ENCODE data around the gene SCML2.
"Not testable (repeated sequence)": the region's sequence is repeated elsewhere in the genome, so short reads cannot be mapped to it uniquely, and the experiment has no call there.

The SCML2 gene

DNA sequence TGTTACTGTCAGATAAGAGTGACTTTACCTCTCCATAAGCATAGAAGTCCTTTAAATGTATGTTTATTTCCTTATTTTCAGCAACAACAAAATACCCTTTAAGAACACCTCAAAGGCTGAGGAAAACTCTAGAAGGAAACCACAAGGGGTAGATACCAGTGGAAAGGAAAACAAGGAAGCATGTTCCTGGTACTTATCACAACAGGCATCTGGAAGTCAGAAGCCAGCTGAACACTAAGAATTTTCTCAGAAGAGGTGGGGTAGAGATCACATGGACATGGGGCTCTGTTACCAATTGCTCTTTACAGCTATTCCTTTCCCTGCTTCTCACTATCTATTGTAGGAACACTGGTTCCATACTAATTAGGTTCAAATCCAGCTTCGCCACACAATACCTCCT lies 82.3 kb downstream of the SCML2 start:
- no peaks in the 10 kb centered on the region for H3K4me1 ChIP-seq (ENCODE audit: control insufficient read depth, insufficient read depth, low read length)
- H3K4me3 ChIP-seq (ENCODE audit: low read length in 2 of 2), result no peak overlapping the region
- no peaks in the 10 kb centered on the region for H3K36me3 ChIP-seq (ENCODE audit: control insufficient read depth in 2 of 2, insufficient read depth in 2 of 2, low read length in 2 of 2)
- H3K27me3 ChIP-seq (ENCODE audit: control insufficient read depth in 1 of 2, insufficient read depth in 2 of 2, low read length in 2 of 2), result no peaks in the 10 kb centered on the region
- H3K27ac ChIP-seq (ENCODE audit: low read length), result no peak overlapping the region
- no peak overlapping the region for H3K9ac ChIP-seq (ENCODE audit: low read length in 2 of 2)
- no peaks in the 10 kb centered on the region for H3K9me3 ChIP-seq (ENCODE audit: control insufficient read depth in 2 of 2, low read length in 2 of 2)

GRCh38 chrX:18271725-18272124 lies 82.8 kb downstream of the SCML2 start:
- Histone ChIP-seq H3K27me3 (ENCODE audit: control insufficient read depth in 1 of 2, insufficient read depth in 2 of 2, low read length in 2 of 2) (no peaks in the 10 kb centered on the region), H3K36me3 (ENCODE audit: control insufficient read depth in 2 of 2, insufficient read depth in 2 of 2, low read length in 2 of 2) (no peaks in the 10 kb centered on the region), H3K4me3 (ENCODE audit: low read length in 2 of 2) (no peak overlapping the region), H3K9ac (ENCODE audit: low read length in 2 of 2) (no peak overlapping the region), H3K9me3 (ENCODE audit: control insufficient read depth in 2 of 2, low read length in 2 of 2) (no peaks in the 10 kb centered on the region), H3K4me1 (ENCODE audit: control insufficient read depth, insufficient read depth, low read length) (no peaks in the 10 kb centered on the region), H3K27ac (ENCODE audit: low read length) (no peak overlapping the region)

DNA sequence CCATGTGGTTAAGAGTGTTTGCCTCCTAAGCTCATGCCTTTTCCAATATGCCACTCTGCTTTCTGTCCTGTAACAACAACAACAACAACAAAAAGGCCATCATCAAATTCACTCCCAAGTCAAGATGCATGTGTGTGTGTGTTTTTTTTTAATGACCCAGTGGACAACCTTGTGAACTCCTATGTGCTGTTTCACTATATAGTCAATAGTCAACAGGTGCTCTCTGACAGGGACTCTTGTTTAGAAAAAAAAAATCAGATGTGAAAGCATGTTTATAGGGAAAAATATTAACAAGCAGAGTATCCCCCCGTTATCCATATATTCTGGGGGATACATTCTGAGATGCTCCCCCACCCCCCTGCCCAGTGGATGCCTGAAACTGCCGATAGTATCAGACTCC lies 83.2 kb downstream of the SCML2 start:
- Histone ChIP-seq H3K9ac (ENCODE audit: low read length in 2 of 2) (no peak overlapping the region), H3K27ac (ENCODE audit: low read length) (no peak overlapping the region), H3K4me1 (ENCODE audit: control insufficient read depth, insufficient read depth, low read length) (no peaks in the 10 kb centered on the region), H3K4me3 (ENCODE audit: low read length in 2 of 2) (no peak overlapping the region), H3K9me3 (ENCODE audit: control insufficient read depth in 2 of 2, low read length in 2 of 2) (no peaks in the 10 kb centered on the region), H3K36me3 (ENCODE audit: control insufficient read depth in 2 of 2, insufficient read depth in 2 of 2, low read length in 2 of 2) (no peaks in the 10 kb centered on the region), H3K27me3 (ENCODE audit: control insufficient read depth in 1 of 2, insufficient read depth in 2 of 2, low read length in 2 of 2) (no peaks in the 10 kb centered on the region)

GRCh38 chrX:18255059-18255458 lies 99.4 kb downstream of the SCML2 start:
- no peaks in the 10 kb centered on the region for H3K9me3 ChIP-seq (ENCODE audit: control insufficient read depth in 2 of 2, low read length in 2 of 2)
- no peaks in the 10 kb centered on the region for H3K27me3 ChIP-seq (ENCODE audit: control insufficient read depth in 1 of 2, insufficient read depth in 2 of 2, low read length in 2 of 2)
- H3K36me3 ChIP-seq (ENCODE audit: control insufficient read depth in 2 of 2, insufficient read depth in 2 of 2, low read length in 2 of 2), result no peaks in the 10 kb centered on the region
- no peaks in the 10 kb centered on the region for H3K4me1 ChIP-seq (ENCODE audit: control insufficient read depth, insufficient read depth, low read length)
- H3K4me3 ChIP-seq (ENCODE audit: low read length in 2 of 2), result no peak overlapping the region
- no peak overlapping the region for H3K9ac ChIP-seq (ENCODE audit: low read length in 2 of 2)
- H3K27ac ChIP-seq (ENCODE audit: low read length), result no peak overlapping the region

- H3K27ac ChIP-seq (ENCODE audit: low read length), result no peak overlapping the region
- H3K4me1 ChIP-seq (ENCODE audit: control insufficient read depth, insufficient read depth, low read length), result no peaks in the 10 kb centered on the region
- no peaks in the 10 kb centered on the region for H3K36me3 ChIP-seq (ENCODE audit: control insufficient read depth in 2 of 2, insufficient read depth in 2 of 2, low read length in 2 of 2)
- H3K4me3 ChIP-seq (ENCODE audit: low read length in 2 of 2), result no peak overlapping the region
- H3K27me3 ChIP-seq (ENCODE audit: control insufficient read depth in 1 of 2, insufficient read depth in 2 of 2, low read length in 2 of 2), result no peaks in the 10 kb centered on the region
- no peaks in the 10 kb centered on the region for H3K9me3 ChIP-seq (ENCODE audit: control insufficient read depth in 2 of 2, low read length in 2 of 2)
- H3K9ac ChIP-seq (ENCODE audit: low read length in 2 of 2), result no peak overlapping the region
These were observed 101.7 kb downstream of the SCML2 start for GRCh38 chrX:18252644-18253359.

DNA sequence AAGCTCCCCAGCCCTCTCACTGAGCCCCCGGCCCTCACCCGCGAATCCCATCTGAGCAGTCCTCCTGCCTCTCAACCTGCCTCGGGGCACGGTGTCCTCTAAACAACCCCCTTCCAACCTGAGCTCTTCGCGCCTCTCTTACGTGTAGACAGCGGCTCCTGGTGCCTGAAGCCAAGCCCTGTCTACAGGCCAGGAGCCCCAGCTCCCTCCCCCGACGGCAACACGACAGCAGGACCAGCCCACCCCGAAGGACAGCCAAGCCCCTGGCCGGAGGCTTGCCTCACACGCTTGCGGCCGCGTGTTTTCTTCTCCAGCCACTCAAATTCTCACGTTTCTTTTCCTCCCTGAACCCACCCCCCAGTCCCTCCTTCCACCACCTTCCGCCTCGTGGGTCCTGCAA lies 124.8 kb downstream of the SCML2 start:
- H3K4me1 ChIP-seq (ENCODE audit: control insufficient read depth, insufficient read depth, low read length); H3K9ac ChIP-seq (ENCODE audit: low read length in 2 of 2); H3K27me3 ChIP-seq (ENCODE audit: control insufficient read depth in 1 of 2, insufficient read depth in 2 of 2, low read length in 2 of 2); H3K27ac ChIP-seq (ENCODE audit: low read length); H3K9me3 ChIP-seq (ENCODE audit: control insufficient read depth in 2 of 2, low read length in 2 of 2); H3K4me3 ChIP-seq (ENCODE audit: low read length in 2 of 2); H3K36me3 ChIP-seq (ENCODE audit: control insufficient read depth in 2 of 2, insufficient read depth in 2 of 2, low read length in 2 of 2): not testable (repeated sequence)

GRCh38 chrX:18228069-18228468 lies 126.4 kb downstream of the SCML2 start:
- no peak overlapping the region for H3K9ac ChIP-seq (ENCODE audit: low read length in 2 of 2)
- no peak overlapping the region for H3K27ac ChIP-seq (ENCODE audit: low read length)
- H3K27me3 ChIP-seq (ENCODE audit: control insufficient read depth in 1 of 2, insufficient read depth in 2 of 2, low read length in 2 of 2), result peaks cover 0 to 2% of the 10 kb centered on the region in 2 donors
- no peaks in the 10 kb centered on the region for H3K9me3 ChIP-seq (ENCODE audit: control insufficient read depth in 2 of 2, low read length in 2 of 2)
- H3K4me1 ChIP-seq (ENCODE audit: control insufficient read depth, insufficient read depth, low read length), result no peaks in the 10 kb centered on the region
- no peaks in the 10 kb centered on the region for H3K36me3 ChIP-seq (ENCODE audit: control insufficient read depth in 2 of 2, insufficient read depth in 2 of 2, low read length in 2 of 2)
- H3K4me3 ChIP-seq (ENCODE audit: low read length in 2 of 2), result no peak overlapping the region

DNA sequence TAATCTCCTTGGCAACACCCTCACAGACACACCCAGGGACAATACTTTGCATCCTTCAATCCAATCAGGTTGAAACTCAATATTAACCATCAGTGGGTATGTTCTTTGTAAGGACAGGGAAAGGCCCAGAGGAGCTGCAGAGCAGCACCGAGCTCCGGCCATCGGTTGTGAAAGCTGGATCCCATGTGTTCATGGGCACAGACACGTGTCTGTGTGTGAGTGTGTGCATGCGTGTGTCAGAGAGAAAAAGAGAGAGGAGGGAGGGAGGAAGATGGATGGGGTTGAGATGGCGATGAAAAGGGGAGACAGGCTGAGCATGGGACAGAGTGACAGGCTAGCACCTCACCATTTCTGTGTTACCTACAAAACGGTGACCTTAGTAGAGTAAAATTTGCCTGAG lies 127.0 kb downstream of the SCML2 start:
- no peak overlapping the region for H3K9ac ChIP-seq (ENCODE audit: low read length in 2 of 2)
- no peaks in the 10 kb centered on the region for H3K36me3 ChIP-seq (ENCODE audit: control insufficient read depth in 2 of 2, insufficient read depth in 2 of 2, low read length in 2 of 2)
- no peak overlapping the region for H3K27ac ChIP-seq (ENCODE audit: low read length)
- peaks cover 0 to under 1% of the 10 kb centered on the region in 2 donors for H3K9me3 ChIP-seq (ENCODE audit: control insufficient read depth in 2 of 2, low read length in 2 of 2)
- H3K27me3 ChIP-seq (ENCODE audit: control insufficient read depth in 1 of 2, insufficient read depth in 2 of 2, low read length in 2 of 2), result peaks cover 0 to 2% of the 10 kb centered on the region in 2 donors
- no peak overlapping the region for H3K4me3 ChIP-seq (ENCODE audit: low read length in 2 of 2)
- no peaks in the 10 kb centered on the region for H3K4me1 ChIP-seq (ENCODE audit: control insufficient read depth, insufficient read depth, low read length)

DNA sequence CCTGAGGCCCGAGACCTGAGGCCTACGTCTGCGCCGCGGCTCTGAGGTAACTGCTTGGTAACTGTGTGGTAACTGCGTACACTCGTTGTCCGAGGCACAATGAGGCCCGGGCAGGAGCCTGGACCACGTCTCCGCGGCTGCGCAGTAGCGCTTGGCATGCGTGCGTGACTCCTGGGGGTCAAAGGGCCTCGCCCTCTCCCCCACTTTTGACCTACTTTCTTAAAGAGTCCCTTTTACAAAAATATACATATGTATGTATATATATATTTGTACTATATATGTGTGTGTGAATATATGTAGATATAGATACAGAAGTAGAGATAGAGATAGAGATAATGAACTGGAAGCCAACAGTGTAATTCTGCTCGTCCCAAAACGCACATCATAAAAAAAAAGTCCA lies 133.7 kb downstream of the SCML2 start, which contains the start of gene BEND2:
Gene BEND2 (minus strand): TSS at position 101 of the 400 bp plus-strand sequence. CDS start 136 bp downstream, outside the sequence.
- H3K9me3 ChIP-seq (ENCODE audit: control insufficient read depth in 2 of 2, low read length in 2 of 2), result peaks cover 0 to 3% of the 10 kb centered on the region in 2 donors
- no peaks in the 10 kb centered on the region for H3K36me3 ChIP-seq (ENCODE audit: control insufficient read depth in 2 of 2, insufficient read depth in 2 of 2, low read length in 2 of 2)
- no peak within 1 kb of the TSS for H3K27ac ChIP-seq (ENCODE audit: low read length)
- H3K4me1 ChIP-seq (ENCODE audit: control insufficient read depth, insufficient read depth, low read length), result no peaks in the 10 kb centered on the region
- no peaks in the 10 kb centered on the region for H3K27me3 ChIP-seq (ENCODE audit: control insufficient read depth in 1 of 2, insufficient read depth in 2 of 2, low read length in 2 of 2)
- no peak within 1 kb of the TSS for H3K4me3 ChIP-seq (ENCODE audit: low read length in 2 of 2)
- H3K9ac ChIP-seq (ENCODE audit: low read length in 2 of 2), result no peak within 1 kb of the TSS

DNA sequence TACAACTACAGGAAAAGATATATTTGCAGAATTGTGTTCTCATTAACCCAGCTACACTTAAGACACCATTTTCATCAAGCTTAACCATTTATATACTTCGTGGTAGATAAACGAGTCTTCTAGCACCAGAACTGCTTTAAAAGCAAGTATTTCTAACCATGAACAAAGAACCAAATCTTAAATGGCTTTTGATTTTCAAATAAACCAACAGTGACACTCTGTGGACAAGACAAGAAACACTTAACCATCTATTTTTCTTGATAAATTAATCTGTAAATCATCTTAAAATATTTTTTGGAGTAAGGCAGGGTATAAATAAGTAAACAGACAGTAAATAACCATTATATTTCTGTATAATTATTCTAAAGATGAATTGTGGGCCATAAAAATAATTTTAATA lies 144.0 kb downstream of the SCML2 start:
- H3K4me3 ChIP-seq (ENCODE audit: low read length in 2 of 2), result no peak overlapping the region
- H3K36me3 ChIP-seq (ENCODE audit: control insufficient read depth in 2 of 2, insufficient read depth in 2 of 2, low read length in 2 of 2), result no peaks in the 10 kb centered on the region
- H3K9me3 ChIP-seq (ENCODE audit: control insufficient read depth in 2 of 2, low read length in 2 of 2), result no peaks in the 10 kb centered on the region
- peaks cover 0 to 2% of the 10 kb centered on the region in 2 donors for H3K27me3 ChIP-seq (ENCODE audit: control insufficient read depth in 1 of 2, insufficient read depth in 2 of 2, low read length in 2 of 2)
- H3K4me1 ChIP-seq (ENCODE audit: control insufficient read depth, insufficient read depth, low read length), result no peaks in the 10 kb centered on the region
- H3K27ac ChIP-seq (ENCODE audit: low read length), result no peak overlapping the region
- H3K9ac ChIP-seq (ENCODE audit: low read length in 2 of 2), result no peak overlapping the region

- Histone ChIP-seq H3K36me3 (ENCODE audit: control insufficient read depth in 2 of 2, insufficient read depth in 2 of 2, low read length in 2 of 2) (no peaks in the 10 kb centered on the region), H3K4me1 (ENCODE audit: control insufficient read depth, insufficient read depth, low read length) (no peaks in the 10 kb centered on the region), H3K27ac (ENCODE audit: low read length) (no peak overlapping the region), H3K9ac (ENCODE audit: low read length in 2 of 2) (no peak overlapping the region), H3K4me3 (ENCODE audit: low read length in 2 of 2) (no peak overlapping the region), H3K9me3 (ENCODE audit: control insufficient read depth in 2 of 2, low read length in 2 of 2) (no peaks in the 10 kb centered on the region), H3K27me3 (ENCODE audit: control insufficient read depth in 1 of 2, insufficient read depth in 2 of 2, low read length in 2 of 2) (peaks cover 0 to 4% of the 10 kb centered on the region in 2 donors)
These were observed 147.8 kb downstream of the SCML2 start for GRCh38 chrX:18206657-18207056.

Data from stomach smooth muscle (tissue), 2 donors.